T-helper 1 cell treated with Interleukin-12 subunit alpha and Interleukin-12 subunit beta and Interleukin-4 antibody, amounts not matched to agents 30 ng/mL and 1 ng/mL, for 36 hours (primary cell): Measurements from ENCODE around the gene EIF4EBP3. TPM values are rescaled to one million over a fixed set of nuclear protein-coding genes. Genes with fewer than 3 reads are reported as not detected.

Source experiments
- intact Hi-C: fragments of 100-400 bp; cut with micrococcal nuclease; formaldehyde crosslinking; loops from one replicate; pipeline ENCODE4 v1.15.1; 2024
- total RNA-seq: library from RNA; stranded (reverse); gene quantifications from 2 replicates; pipeline ENCODE4 v1.2.3, GENCODE V29; 2022

The EIF4EBP3 gene
- total RNA-seq, 1 donor from 2014 or later = 10.3 TPM

- intact Hi-C loops = loop anchor here (1.0 to 10.0 kb wide), 5 partner anchors 8 to 1261 kb away; partner anchors contain the start of genes APBB3, CYSTM1, MATR3 and PFDN1
Measured at GRCh38 chr5:140555747-140556312, 8.4 kb downstream of the EIF4EBP3 start.

- intact Hi-C loops = loop anchor here (1.0 to 10.0 kb wide), 5 partner anchors 8 to 1262 kb away; partner anchors contain the start of genes APBB3, CYSTM1, MATR3 and PFDN1
Measured at GRCh38 chr5:140556438-140556837, 9.0 kb downstream of the EIF4EBP3 start.

- intact Hi-C loops = loop anchor here (1.0 to 10.0 kb wide), 8 partner anchors 10 to 1262 kb away; partner anchors contain the start of genes ANKHD1, CYSTM1, EIF4EBP3 and IK
Measured at GRCh38 chr5:140557136-140557805, 9.8 kb downstream of the EIF4EBP3 start, which contains the start of gene SRA1. Gene SRA1 (minus strand): TSS chr5:140557473. CDS start chr5:140557452, 21 bp downstream.

GRCh38 chr5:140557965-140558364, 10.5 kb downstream of the EIF4EBP3 start:
- intact Hi-C loops = loop anchor here (1.0 to 10.0 kb wide), 8 partner anchors 11 to 1263 kb away; partner anchors contain the start of genes ANKHD1, CYSTM1, EIF4EBP3 and IK

GRCh38 chr5:140558542-140558941, 11.1 kb downstream of the EIF4EBP3 start:
- intact Hi-C loops = loop anchor here (10.0 kb wide), 1 partner anchor 1264 kb away; the partner anchor contains the start of gene MATR3

GRCh38 chr5:140560227-140560626, 12.8 kb downstream of the EIF4EBP3 start:
- intact Hi-C loops = loop anchor here (5.0 to 10.0 kb wide), 4 partner anchors 765 to 1218 kb away; partner anchors contain the start of genes HDAC3, PAIP2, RELL2 and TAF7

GRCh38 chr5:140561753-140562523, 14.5 kb downstream of the EIF4EBP3 start:
- intact Hi-C loops = loop anchor here (5.0 to 10.0 kb wide), 4 partner anchors 763 to 1220 kb away; partner anchors contain the start of genes HDAC3, PAIP2, RELL2 and TAF7

- intact Hi-C loops = loop anchor here (5.0 to 10.0 kb wide), 4 partner anchors 761 to 1221 kb away; partner anchors contain the start of genes HDAC3, PAIP2, RELL2 and TAF7
Measured at GRCh38 chr5:140563596-140563995, 16.1 kb downstream of the EIF4EBP3 start.

- intact Hi-C loops = loop anchor here (1.0 to 10.0 kb wide), 20 partner anchors 8 to 1222 kb away; partner anchors contain the start of genes ANKHD1, CYSTM1, DNAJC18 and EIF4EBP3
Measured at GRCh38 chr5:140564196-140565023, 16.9 kb downstream of the EIF4EBP3 start, which contains the start of the genes APBB3 and SLC35A4. Gene APBB3 (minus strand): TSS chr5:140564598. CDS start chr5:140564245, 353 bp downstream. Gene SLC35A4 (plus strand): TSS chr5:140564828. CDS start chr5:140567170, 2,342 bp downstream.

GRCh38 chr5:140565024-140565779, 17.7 kb downstream of the EIF4EBP3 start:
- intact Hi-C loops = loop anchor here (10.0 kb wide), 2 partner anchors 760 to 1070 kb away; partner anchors contain the start of genes HDAC3, RELL2 and TAF7

GRCh38 chr5:140565780-140566095, 18.3 kb downstream of the EIF4EBP3 start:
- intact Hi-C loops = loop anchor here (10.0 kb wide), 2 partner anchors 759 to 1069 kb away; partner anchors contain the start of genes HDAC3, RELL2 and TAF7

GRCh38 chr5:140566665-140567064, 19.2 kb downstream of the EIF4EBP3 start:
- intact Hi-C loops = loop anchor here (10.0 kb wide), 2 partner anchors 758 to 1068 kb away; partner anchors contain the start of genes HDAC3, RELL2 and TAF7

- intact Hi-C loops = loop anchor here (10.0 kb wide), 2 partner anchors 758 to 1068 kb away; partner anchors contain the start of genes HDAC3, RELL2 and TAF7
Measured at GRCh38 chr5:140567136-140567818, 19.8 kb downstream of the EIF4EBP3 start.

- intact Hi-C loops = loop anchor here (10.0 kb wide), 2 partner anchors 757 to 1067 kb away; partner anchors contain the start of genes HDAC3, RELL2 and TAF7
Measured at GRCh38 chr5:140567871-140568270, 20.4 kb downstream of the EIF4EBP3 start.

- intact Hi-C loops = loop anchor here (1.0 to 10.0 kb wide), 6 partner anchors 21 to 1066 kb away; partner anchors contain the start of genes ANKHD1, EIF4EBP3, HDAC3 and RELL2
Measured at GRCh38 chr5:140568443-140569063, 21.1 kb downstream of the EIF4EBP3 start.

GRCh38 chr5:140569197-140569596, 21.7 kb downstream of the EIF4EBP3 start:
- intact Hi-C loops = loop anchor here (1.0 to 10.0 kb wide), 6 partner anchors 22 to 1066 kb away; partner anchors contain the start of genes ANKHD1, EIF4EBP3, HDAC3 and RELL2

GRCh38 chr5:140570058-140570457, 22.6 kb downstream of the EIF4EBP3 start:
- intact Hi-C loops = no loop called here
